Measurements from ENCODE around the gene KLHDC4.

GRCh38 chr16:87698676-87699199 is 67.0 kb downstream of the KLHDC4 start:
- TF ChIP-seq CTCF (IDR thresholded peaks at IDR 0.05; ENCODE audit: low read depth, low read length, missing input control), result no peak
- TF ChIP-seq RAD21 (IDR thresholded peaks at IDR 0.05), result no peak
- no peak for TF ChIP-seq SP1 (IDR thresholded peaks at IDR 0.05)
- TF ChIP-seq TAF1 (conservative IDR thresholded peaks at IDR 0.05), result no peak
- no peak for TF ChIP-seq RXRA (IDR thresholded peaks at IDR 0.05)
- no peak for TF ChIP-seq HNF4A (conservative IDR thresholded peaks at IDR 0.05)
- no peak for TF ChIP-seq EGR1 (IDR thresholded peaks at IDR 0.05; ENCODE audit: low read depth in 2 of 2)
- TF ChIP-seq REST (IDR thresholded peaks at IDR 0.05), result no peak
- no peak for TF ChIP-seq MAX (IDR thresholded peaks at IDR 0.05)
- no peak for TF ChIP-seq ZBTB33 (IDR thresholded peaks at IDR 0.05)
- no peak for TF ChIP-seq FOXA2 (IDR thresholded peaks at IDR 0.05)

All from liver (tissue), 3 donors.